Measurements from ENCODE around the gene KCNT1. TPM values are rescaled to one million over a fixed set of nuclear protein-coding genes. Genes with fewer than 3 reads are reported as not detected.

Gene KCNT1
- total RNA-seq, 1 experiment from 2014 or later, result 0.68 TPM

GRCh38 chr9:135787317-135787716, 85.3 kb downstream of the KCNT1 start:
- Histone ChIP-seq H3K27ac (ENCODE audit: insufficient read length, low read depth, low read length) (no peak overlapping the region), H3K79me2 (ENCODE audit: insufficient read depth, low read length) (no peaks in the 10 kb centered on the region), H4K5ac (ENCODE audit: insufficient read length, low read depth, low read length) (no peak overlapping the region), H4K20me1 (ENCODE audit: control insufficient read depth, insufficient read depth, insufficient read length) (no peaks in the 10 kb centered on the region), H3K14ac (ENCODE audit: insufficient read depth, low read length) (peak overlapping the region; percentile 24; the same call in 1 of the 2 replicates), H2BK120ac (ENCODE audit: low read depth, low read length, poor library complexity, severe bottlenecking) (no peak overlapping the region), H4K91ac (ENCODE audit: insufficient read length, low read depth, low read length) (no peak overlapping the region), H3K23ac (ENCODE audit: insufficient read length, low read depth, low read length) (no peak overlapping the region), H3K27me3 (ENCODE audit: insufficient read depth, low read length) (no peaks in the 10 kb centered on the region), H3K9me3 (ENCODE audit: control insufficient read depth, low read depth, low read length) (no peaks in the 10 kb centered on the region), H3K9ac (ENCODE audit: extremely low read depth, insufficient read length, low read length) (no peak overlapping the region), H2AFZ (ENCODE audit: low read length) (no peak overlapping the region), H3K23me2 (ENCODE audit: insufficient read length, low read depth, low read length, poor library complexity, severe bottlenecking) (no peaks in the 10 kb centered on the region), H3T11ph (ENCODE audit: low read length) (no peak overlapping the region), H4K8ac (replicated peaks; ENCODE audit: insufficient read length, low read depth, low read length) (no peak overlapping the region), H2BK12ac (ENCODE audit: insufficient read length, low read depth, low read length) (no peak overlapping the region), H3K4me1 (ENCODE audit: insufficient read depth, low read length) (no peaks in the 10 kb centered on the region), H3K4ac (ENCODE audit: low read depth, low read length) (no peak overlapping the region), H2AK5ac (ENCODE audit: insufficient read length, low read length) (no peak overlapping the region), H2BK15ac (ENCODE audit: low read depth, low read length) (no peak overlapping the region), H3K79me1 (ENCODE audit: insufficient read depth, low read depth, low read length, poor library complexity, severe bottlenecking) (no peaks in the 10 kb centered on the region), H3K18ac (ENCODE audit: insufficient read length, low read depth, low read length) (no peak overlapping the region), H2BK5ac (ENCODE audit: insufficient read length, low read length) (no peak overlapping the region), H3K56ac (ENCODE audit: insufficient read length, low read depth, low read length) (no peak overlapping the region), H3K4me2 (ENCODE audit: insufficient read depth, insufficient read length, low read length) (no peak overlapping the region), H2BK20ac (ENCODE audit: low read depth, low read length, poor library complexity, severe bottlenecking) (no peak overlapping the region)
- Mint-ChIP-seq H3K27me3 (ENCODE audit: low read depth) (no peaks in the 10 kb centered on the region; the same call in 1 of the 2 replicates), H3K4me3 (no peak overlapping the region), H3K9me3 (no peaks in the 10 kb centered on the region), H3K4me1 (no peaks in the 10 kb centered on the region), H3K36me3 (ENCODE audit: insufficient read depth in 1 of 3, low read depth in 3 of 3) (no peaks in the 10 kb centered on the region), H3K27ac (no peak overlapping the region)
- WGBS (ENCODE audit: extremely low coverage, insufficient read length, low lambda C conversion rate), result no CpG with 5 or more reads among the region's 16 CpGs
- TF ChIP-seq CTCF (conservative IDR thresholded peaks at IDR 0.05), result no peak
- DNase-seq, result no peak
